Right lobe of liver (tissue), 4 donors: ENCODE results near the gene BBS2.

ENCODE experiments used
- CTCF ChIP-seq, 4 donors: fragments of 200-600 bp in 3 of 4; fragments of 450-650 bp in 1 of 4; IDR thresholded peaks; one replicate each; pipeline versions ENCODE4 v1.5.1 to v1.8.0; 2016 to 2022; ENCODE audit warnings: antibody characterized with exemption in 4 of 4, mild to moderate bottlenecking in 2 of 4
- POLR2A ChIP-seq: fragments of 450-650 bp; IDR thresholded peaks from one replicate; pipeline ENCODE4 v1.6.1; 2017; ENCODE audit warnings: antibody characterized with exemption, mild to moderate bottlenecking
- donor health status: DM: no; HTN: no; CAD: no.
- donor health status: DM: no; HTN: no; CAD: no.
- donor health status: DM: no; HTN: yes; CAD: no.

- TF ChIP-seq CTCF (IDR thresholded peaks at IDR 0.05) = no peak
- TF ChIP-seq POLR2A = no peak
These were observed 71.8 kb downstream of the BBS2 start for GRCh38 chr16:56448005-56448404.
